Muscle of leg (tissue), 11 donors: ENCODE data around the gene MIOS. TPM values are rescaled to one million over a fixed set of nuclear protein-coding genes. Genes with fewer than 3 reads are reported as not detected.

Experiments
- DNase-seq: peaks from one replicate; pipeline ENCODE4 v3.0.0; 2013
- H3K27ac ChIP-seq: one replicate; pipeline ENCODE4 v1.5.1; 2013; ENCODE audit warnings: mild to moderate bottlenecking, low read length, control low read depth
- H3K27me3 ChIP-seq: one replicate; pipeline ENCODE4 v1.6.1; 2013; ENCODE audit warnings: low read length; ENCODE audit not compliant: control insufficient read depth, insufficient read depth
- H3K36me3 ChIP-seq: one replicate; pipeline ENCODE4 v1.6.1; 2013; ENCODE audit warnings: low read length; ENCODE audit not compliant: control insufficient read depth, insufficient read depth
- H3K4me1 ChIP-seq: one replicate; pipeline ENCODE4 v1.6.1; 2013; ENCODE audit warnings: low read length; ENCODE audit not compliant: control insufficient read depth, insufficient read depth
- H3K4me3 ChIP-seq: one replicate; pipeline ENCODE4 v1.5.1; 2013; ENCODE audit warnings: low read length, control low read depth
- H3K9me3 ChIP-seq: replicated peaks from 2 replicates; pipeline ENCODE4 v1.6.1; 2013; ENCODE audit warnings: low read depth, low read length; ENCODE audit not compliant: control insufficient read depth
- WGBS: methylation state at CpG from one replicate; pipeline ENCODE4 v1.1.5; 2013; ENCODE audit warnings: missing lambda C conversion rate; ENCODE audit not compliant: insufficient coverage; 5-methylcytosine and 5-hydroxymethylcytosine counted together
- polyA plus RNA-seq, 8 donors: library from polyadenylated mRNA; unstranded; fragments of 120-200 nt; gene quantifications; one replicate each; pipeline versions ENCODE4 v1.2.1 to v1.2.3, GENCODE V29; 2013; ENCODE audit warnings: inconsistent platforms in 1 of 8, low replicate concordance in 1 of 8; ENCODE audit not compliant: insufficient read length in 8 of 8, insufficient read depth in 1 of 8
- total RNA-seq: library from RNA; stranded (reverse); fragments of 120-200 nt; gene quantifications from one replicate; pipeline ENCODE4 v1.2.4, GENCODE V29; 2013

MIOS gene
- total and polyA plus RNA-seq, 9 donors: 20.7 to 32.6 (median 27.2) TPM

DNA sequence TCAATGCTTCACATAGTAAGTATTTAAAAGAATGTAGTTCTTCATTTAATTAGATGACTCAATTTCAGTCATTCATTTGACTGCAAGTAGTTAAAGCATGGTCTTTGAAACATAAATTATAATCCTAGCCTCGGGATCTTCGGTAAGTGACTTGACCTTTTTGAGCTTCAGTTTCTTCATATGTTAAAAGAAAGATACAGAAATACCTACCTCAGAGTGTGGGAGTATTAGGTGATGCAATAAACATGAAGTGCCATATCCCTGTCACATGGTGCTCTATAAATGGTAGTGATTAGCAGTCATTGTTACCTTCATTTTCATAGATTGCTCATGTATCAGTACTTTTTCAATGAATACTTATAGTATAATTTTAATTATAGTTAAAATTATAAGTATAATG, 42.6 kb downstream of the MIOS start:
- H3K27me3 ChIP-seq: no peaks in the 10 kb centered on the region
- no peak for DNase-seq
- H3K27ac ChIP-seq: no peak overlapping the region
- no peak overlapping the region for H3K4me3 ChIP-seq
- no CpG with 5 or more reads among the region's 2 CpGs for WGBS
- no peaks in the 10 kb centered on the region for H3K9me3 ChIP-seq
- H3K4me1 ChIP-seq: no peaks in the 10 kb centered on the region
- H3K36me3 ChIP-seq: peaks cover 5% of the 10 kb centered on the region

DNA sequence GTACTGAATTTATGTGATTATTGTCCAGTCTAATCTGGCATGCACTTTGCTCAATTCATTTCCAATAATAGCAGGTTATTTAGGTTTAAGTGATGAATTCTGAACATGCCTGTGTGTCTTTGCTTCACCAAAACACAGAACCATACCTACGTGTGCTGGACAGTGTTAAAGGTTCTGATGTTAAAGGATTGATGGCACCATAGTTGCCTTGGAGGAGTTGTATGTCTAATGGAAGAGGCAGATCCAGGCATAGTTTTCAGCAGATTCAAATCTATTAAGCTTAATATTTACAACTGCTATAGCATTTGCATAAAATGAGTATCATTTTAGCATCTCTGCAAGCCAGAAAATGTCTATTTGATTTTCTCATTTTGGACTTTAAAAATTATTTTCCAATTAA, 45.8 kb downstream of the MIOS start:
- DNase-seq: no peak
- Histone ChIP-seq H3K4me3 (no peak overlapping the region), H3K9me3 (no peaks in the 10 kb centered on the region), H3K27me3 (no peaks in the 10 kb centered on the region), H3K27ac (no peak overlapping the region), H3K36me3 (no peaks in the 10 kb centered on the region), H3K4me1 (no peaks in the 10 kb centered on the region)
- WGBS: no CpG with 5 or more reads among the region's 1 CpG

DNA sequence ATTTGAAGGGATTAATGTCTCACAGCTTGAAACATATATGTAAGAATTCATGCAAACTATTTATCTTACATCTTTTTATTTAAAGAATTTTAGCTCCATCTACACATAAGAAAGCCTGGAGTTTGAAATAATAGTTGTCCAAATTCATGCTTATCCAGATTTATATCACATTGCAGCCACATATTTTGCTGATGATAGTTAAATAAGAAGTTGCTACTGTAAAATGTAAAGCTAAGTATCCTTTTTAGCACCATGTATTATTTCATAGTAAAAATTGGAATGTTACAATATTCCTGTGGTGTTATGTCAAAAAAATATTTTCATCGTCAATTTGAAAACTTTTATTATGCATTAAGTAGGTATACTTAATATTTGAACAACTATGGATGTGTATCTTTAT, 46.5 kb downstream of the MIOS start:
- WGBS: no CpG with 5 or more reads among the region's 1 CpG
- no peaks in the 10 kb centered on the region for H3K27me3 ChIP-seq
- H3K4me1 ChIP-seq: no peaks in the 10 kb centered on the region
- H3K36me3 ChIP-seq: no peaks in the 10 kb centered on the region
- DNase-seq: no peak
- no peak overlapping the region for H3K4me3 ChIP-seq
- H3K27ac ChIP-seq: no peak overlapping the region
- H3K9me3 ChIP-seq: no peaks in the 10 kb centered on the region

DNA sequence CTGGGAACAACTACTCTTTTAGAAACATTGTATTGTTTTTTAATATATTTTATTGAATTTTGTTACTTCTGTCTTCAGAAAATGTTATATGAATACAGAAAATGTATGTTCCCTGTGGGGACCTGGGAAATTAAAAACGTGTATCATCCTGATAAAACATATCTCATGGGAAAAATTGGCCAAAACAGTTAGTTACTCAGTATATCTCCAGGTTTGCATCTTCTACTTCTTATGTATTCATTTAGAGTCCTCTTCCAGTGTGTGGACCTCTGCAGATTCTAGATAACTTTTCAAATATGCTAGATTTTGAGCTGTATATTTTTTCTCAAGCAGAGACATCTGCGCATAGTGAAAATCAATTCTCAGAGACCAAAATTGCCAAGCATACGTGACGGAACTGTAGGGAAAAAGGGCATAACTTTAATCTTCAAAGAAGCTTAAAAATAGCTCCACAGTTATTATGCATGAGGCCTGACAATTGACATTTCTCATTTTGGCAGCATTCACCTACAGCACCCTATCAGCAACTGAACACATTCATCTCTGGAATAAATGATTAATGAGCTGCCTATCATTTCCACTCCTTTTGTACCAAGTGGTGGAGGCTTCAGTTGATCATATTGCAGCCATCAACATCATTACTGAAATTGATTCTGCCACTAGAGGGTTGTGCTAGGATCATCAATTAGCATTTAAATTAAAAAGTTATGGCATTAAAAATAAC, 47.5 kb downstream of the MIOS start:
- no peaks in the 10 kb centered on the region for H3K4me1 ChIP-seq
- no peak overlapping the region for H3K27ac ChIP-seq
- WGBS: no CpG with 5 or more reads among the region's 4 CpGs
- no peak overlapping the region for H3K4me3 ChIP-seq
- H3K27me3 ChIP-seq: no peaks in the 10 kb centered on the region
- no peaks in the 10 kb centered on the region for H3K9me3 ChIP-seq
- no peaks in the 10 kb centered on the region for H3K36me3 ChIP-seq
- no peak for DNase-seq

DNA sequence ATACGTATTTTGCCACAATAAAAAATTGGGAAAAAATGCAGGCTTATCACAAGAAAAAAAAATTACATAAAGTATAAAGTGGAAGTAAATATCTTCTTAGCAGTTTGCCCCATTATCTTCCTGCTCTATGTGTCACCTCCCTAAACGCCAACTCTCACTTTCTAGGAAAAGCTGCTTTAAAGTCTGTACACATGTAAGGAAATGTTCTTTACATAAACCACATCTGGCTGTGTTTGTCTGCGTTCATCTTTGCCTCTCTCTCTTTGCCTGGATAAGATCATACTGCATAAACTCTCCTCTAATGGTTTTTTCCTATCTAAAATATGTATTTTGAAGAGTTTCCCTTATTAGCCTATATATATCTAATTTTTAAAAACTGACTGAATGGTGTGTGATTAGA, 50.9 kb downstream of the MIOS start:
- no peak for DNase-seq
- H3K36me3 ChIP-seq: no peaks in the 10 kb centered on the region
- no CpG with 5 or more reads among the region's 3 CpGs for WGBS
- no peak overlapping the region for H3K4me3 ChIP-seq
- H3K9me3 ChIP-seq: no peaks in the 10 kb centered on the region
- H3K27me3 ChIP-seq: no peaks in the 10 kb centered on the region
- H3K27ac ChIP-seq: no peak overlapping the region
- no peaks in the 10 kb centered on the region for H3K4me1 ChIP-seq

DNA sequence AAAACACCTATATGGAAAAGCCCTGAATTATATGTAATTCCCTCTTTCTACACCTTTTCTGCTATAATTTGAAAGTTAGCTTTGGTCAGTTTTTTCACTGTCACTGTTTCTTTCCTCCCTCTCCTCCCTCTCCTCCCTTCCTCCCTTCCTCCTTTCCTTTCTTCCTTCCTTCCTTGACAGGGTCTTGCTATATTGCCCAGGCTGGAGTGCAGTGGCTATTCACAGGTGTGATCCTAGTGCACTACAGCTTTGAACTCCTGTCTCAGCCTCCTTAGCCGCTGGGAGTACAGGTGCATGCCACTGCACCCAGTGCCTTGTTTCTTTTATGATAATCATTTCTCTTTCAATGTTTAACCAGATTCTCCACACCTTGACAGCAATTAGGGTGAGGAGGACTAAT, 51.7 kb downstream of the MIOS start:
- no peak for DNase-seq
- WGBS: no CpG with 5 or more reads among the region's 1 CpG
- Histone ChIP-seq H3K36me3 (no peaks in the 10 kb centered on the region), H3K27me3 (no peaks in the 10 kb centered on the region), H3K4me1 (no peaks in the 10 kb centered on the region), H3K4me3 (no peak overlapping the region), H3K9me3 (no peaks in the 10 kb centered on the region), H3K27ac (no peak overlapping the region)

DNA sequence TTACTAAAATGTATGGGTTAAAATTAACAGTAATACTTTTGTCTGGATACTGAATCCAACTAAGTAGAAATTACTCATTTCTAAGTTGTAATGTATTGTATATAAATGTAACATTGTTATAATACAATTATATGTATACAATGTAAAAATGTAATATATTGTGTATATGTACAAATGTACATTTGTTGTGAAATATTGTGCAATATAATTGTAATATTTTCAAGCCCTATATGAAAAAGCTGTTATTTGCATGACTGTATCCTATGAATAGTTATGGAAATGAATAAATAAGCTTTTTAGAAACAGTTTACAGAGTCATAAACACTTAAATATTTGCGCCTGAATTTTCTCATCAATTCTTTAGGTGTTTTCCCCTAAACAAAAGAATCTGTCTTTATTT, 53.6 kb downstream of the MIOS start:
- no peaks in the 10 kb centered on the region for H3K9me3 ChIP-seq
- DNase-seq: no peak
- H3K4me1 ChIP-seq: no peaks in the 10 kb centered on the region
- no peak overlapping the region for H3K4me3 ChIP-seq
- WGBS: no CpG with 5 or more reads among the region's 1 CpG
- H3K36me3 ChIP-seq: no peaks in the 10 kb centered on the region
- H3K27ac ChIP-seq: no peak overlapping the region
- no peaks in the 10 kb centered on the region for H3K27me3 ChIP-seq

DNA sequence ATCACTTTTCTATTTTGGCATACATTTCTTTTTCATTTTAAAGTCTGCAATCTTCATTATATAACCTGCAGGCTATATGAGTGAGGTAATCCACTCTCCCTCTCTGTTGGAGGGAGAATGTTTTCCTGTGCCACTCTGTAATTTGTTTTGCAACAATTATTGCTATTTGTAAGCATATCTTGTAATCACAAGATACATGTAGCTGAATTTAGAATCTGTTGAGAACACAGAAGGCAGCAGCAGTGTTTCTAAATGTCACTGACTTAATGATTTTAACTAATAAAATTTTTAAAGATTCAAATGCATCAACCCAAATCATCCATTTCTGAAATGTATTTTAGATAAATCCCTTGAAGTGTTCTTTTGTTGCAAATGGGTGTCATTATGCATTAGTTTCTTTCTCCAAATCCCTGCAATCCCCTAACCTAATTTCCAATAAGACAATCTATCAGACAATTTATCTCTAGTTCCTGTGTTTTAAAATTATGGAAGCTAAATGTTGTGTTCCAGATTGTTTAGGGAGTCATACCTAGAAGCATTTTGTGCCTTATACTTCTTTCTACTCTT, 54.0 kb downstream of the MIOS start:
- no peaks in the 10 kb centered on the region for H3K9me3 ChIP-seq
- no peak for DNase-seq
- H3K27ac ChIP-seq: no peak overlapping the region
- no peaks in the 10 kb centered on the region for H3K27me3 ChIP-seq
- H3K4me3 ChIP-seq: no peak overlapping the region
- H3K4me1 ChIP-seq: no peaks in the 10 kb centered on the region
- no peaks in the 10 kb centered on the region for H3K36me3 ChIP-seq

DNA sequence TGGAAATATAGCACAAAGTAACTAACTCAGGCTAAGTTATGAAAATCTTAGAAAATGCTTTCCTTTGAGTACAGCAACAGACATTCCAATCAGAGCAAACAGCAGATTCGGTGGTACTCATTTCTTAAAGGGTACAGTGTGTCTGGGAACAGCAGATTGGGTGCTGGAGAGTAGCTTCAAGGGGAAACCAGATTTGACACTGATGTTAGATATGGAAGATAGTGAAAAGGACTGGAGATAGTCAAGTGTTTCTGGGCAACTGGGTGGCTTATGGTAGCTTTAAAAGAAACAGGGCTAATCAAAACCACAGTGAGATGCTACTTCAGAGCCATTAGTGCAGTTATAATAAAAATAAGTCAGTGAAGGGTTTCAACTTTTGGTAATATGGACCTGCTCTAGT, 61.8 kb downstream of the MIOS start:
- Histone ChIP-seq H3K4me1 (no peaks in the 10 kb centered on the region), H3K36me3 (no peaks in the 10 kb centered on the region), H3K4me3 (no peak overlapping the region), H3K9me3 (no peaks in the 10 kb centered on the region), H3K27ac (no peak overlapping the region), H3K27me3 (no peaks in the 10 kb centered on the region)
- 60% methylated on average over 1 of the region's 1 CpG for WGBS
- no peak for DNase-seq

DNA sequence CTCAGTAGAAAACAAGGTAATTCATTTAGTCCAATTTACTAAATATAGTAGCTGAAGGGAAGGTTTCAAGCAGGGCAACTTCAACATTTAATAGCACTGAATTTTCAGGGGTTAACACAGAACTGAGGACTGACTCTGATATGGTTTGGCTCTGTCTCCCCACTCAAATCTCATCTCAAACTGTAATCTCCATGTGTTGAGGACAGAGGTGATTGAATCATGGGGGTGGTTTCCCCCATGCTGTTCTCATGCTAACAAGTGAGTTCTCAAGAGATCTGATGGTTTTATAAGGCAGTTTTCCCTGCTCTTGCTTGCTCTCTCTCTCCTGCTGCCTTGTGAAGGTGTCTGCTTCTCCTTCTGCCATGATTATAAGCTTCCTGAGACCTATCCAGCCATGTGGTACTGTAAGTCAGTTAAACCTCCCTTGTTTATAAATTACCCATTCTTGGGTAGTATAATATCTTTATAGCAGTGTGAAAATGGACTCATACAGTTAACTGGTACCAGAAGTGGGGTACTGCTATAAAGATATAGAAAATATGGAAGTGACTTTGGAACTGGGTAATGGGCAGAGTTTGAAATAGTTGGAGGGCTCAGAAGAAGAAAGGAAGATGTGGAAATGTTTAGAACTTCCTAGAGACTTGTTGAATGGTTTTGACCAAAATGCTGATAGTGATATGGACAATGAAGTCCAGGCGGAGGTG, 64.1 kb downstream of the MIOS start:
- Histone ChIP-seq H3K27me3 (no peaks in the 10 kb centered on the region), H3K9me3 (no peaks in the 10 kb centered on the region), H3K4me1 (no peaks in the 10 kb centered on the region), H3K27ac (no peak overlapping the region), H3K36me3 (no peaks in the 10 kb centered on the region), H3K4me3 (no peak overlapping the region)
- DNase-seq: no peak
- 87% methylated on average over 1 of the region's 1 CpG for WGBS
